Globus pallidus (tissue), 1 donor: ENCODE results near the gene FMO5.

Source experiments
- DNase-seq: peaks from one replicate; pipeline ENCODE4 v3.0.0-alpha.2; 2015; ENCODE audit warnings: low spot score

The FMO5 gene

GRCh38 chr1:147142886-147143285 lies 82.3 kb downstream of the FMO5 start:
- DNase-seq: no peak
